Activated T-cell treated with anti-CD3 and anti-CD28 coated beads for 4 hours (primary cell): ENCODE results near the gene STYXL2.

Experiments
- DNase-seq: peaks from one replicate; pipeline ENCODE4 v3.0.0-alpha.2; 2020

STYXL2 gene

DNA sequence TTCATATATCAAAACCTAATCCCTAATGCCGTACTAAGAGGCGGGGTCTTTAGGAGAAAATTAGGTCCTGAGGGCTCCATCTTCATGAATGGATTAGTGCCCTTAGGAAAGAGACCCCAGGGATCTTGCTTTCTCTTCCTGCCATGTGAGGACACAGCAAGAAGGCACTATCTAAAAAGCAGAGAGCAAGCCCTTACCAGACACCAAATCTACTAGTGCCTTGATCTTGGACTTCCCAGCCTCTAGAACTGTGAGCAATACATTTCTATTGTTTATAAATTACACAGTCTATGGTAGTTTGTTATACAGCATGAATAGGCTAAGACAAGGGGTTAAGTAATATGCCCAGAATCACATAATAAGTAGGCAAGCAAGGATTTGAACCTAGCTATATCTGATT is 42.9 kb downstream of the STYXL2 start:
- no peak for DNase-seq

DNA sequence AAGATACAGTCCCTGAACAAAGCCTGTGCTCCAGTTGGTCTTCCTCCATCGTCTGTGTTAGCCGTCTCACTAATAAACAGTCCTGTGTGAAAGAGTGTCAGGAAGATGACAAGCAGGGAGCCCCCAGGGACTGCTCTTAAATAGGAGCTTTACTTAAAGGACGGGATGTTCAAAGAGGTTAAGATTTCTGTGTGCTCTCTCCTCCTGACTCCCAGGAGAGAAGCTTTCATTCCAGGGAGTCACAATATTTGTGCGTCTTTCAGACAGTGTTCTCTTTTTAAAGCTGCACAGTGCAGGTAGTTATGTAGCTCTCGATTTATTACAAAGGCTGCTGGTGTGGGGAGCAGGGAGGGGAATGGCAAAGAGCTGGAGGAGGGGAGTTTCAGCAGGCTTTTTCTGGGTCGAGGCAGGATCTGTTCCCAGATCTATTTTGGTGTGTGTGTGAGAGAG is 43.5 kb downstream of the STYXL2 start:
- no peak for DNase-seq

GRCh38 chr1:167137793-167138510 is 44.1 kb downstream of the STYXL2 start:
- no peak for DNase-seq

GRCh38 chr1:167138703-167139102 is 44.8 kb downstream of the STYXL2 start:
- no peak for DNase-seq

GRCh38 chr1:167141963-167142362 is 48.1 kb downstream of the STYXL2 start:
- no peak for DNase-seq
